ENCODE results near the gene RABL3. TPM values are rescaled to one million over a fixed set of nuclear protein-coding genes. Genes with fewer than 3 reads are reported as not detected.
A peak's percentile ranks its signal among the peaks of the same experiment; 100 is the strongest.

The RABL3 gene
- total and polyA plus RNA-seq, 2 of the 13 experiments (the other 11 are each of a cell fraction or from before 2014, with no cell fraction given), result 4.8 to 31.9 TPM

GRCh38 chr3:120693439-120694171, 48.7 kb downstream of the RABL3 start (continued):
- TF ChIP-seq ZFY (CRISPR knock-in tag; IDR thresholded peaks at IDR 0.05), result no peak
- peak; percentile 67 for TF ChIP-seq FOXA3 (CRISPR knock-in tag; IDR thresholded peaks at IDR 0.05)
- TF ChIP-seq ZNF501 (CRISPR knock-in tag; IDR thresholded peaks at IDR 0.05), result no peak
- TF ChIP-seq CREM (IDR thresholded peaks at IDR 0.05), result no peak
- no peak for TF ChIP-seq CREM (CRISPR knock-in tag; IDR thresholded peaks at IDR 0.05)
- TF ChIP-seq CBFB (CRISPR knock-in tag; IDR thresholded peaks at IDR 0.05), result no peak
- peak; percentile 66; the same call in 1 of the 2 replicates for TF ChIP-seq CEBPB (IDR thresholded peaks at IDR 0.05; ENCODE audit: borderline replicate concordance, low read depth, low read length)
- TF ChIP-seq ZGPAT (CRISPR knock-in tag; IDR thresholded peaks at IDR 0.05), result peak; percentile 34; the same call in 1 of the 2 replicates
- TF ChIP-seq ARID4A (CRISPR knock-in tag; IDR thresholded peaks at IDR 0.05; ENCODE audit: borderline replicate concordance), result no peak
- no peak for TF ChIP-seq ZMAT3 (CRISPR knock-in tag; conservative IDR thresholded peaks at IDR 0.05)
- peak; percentile 99 for TF ChIP-seq NFE2L2 (IDR thresholded peaks at IDR 0.05; ENCODE audit: low read length)
- peak; percentile 38; the same call in 1 of the 2 replicates for TF ChIP-seq SOX13 (IDR thresholded peaks at IDR 0.05)
- peak in 1 of 2 experiments; percentile 96; a peak in 2 of 4 replicates for TF ChIP-seq SOX13 (CRISPR knock-in tag; conservative IDR thresholded peaks at IDR 0.05 in 1 of 2, IDR thresholded peaks at IDR 0.05 in 1 of 2)
- TF ChIP-seq PRPF4 (IDR thresholded peaks at IDR 0.05; ENCODE audit: low read depth, low read length, poor library complexity, severe bottlenecking), result no peak
- no peak for TF ChIP-seq ZNF878 (CRISPR knock-in tag; IDR thresholded peaks at IDR 0.05)
- TF ChIP-seq BCLAF1 (IDR thresholded peaks at IDR 0.05), result no peak
- TF ChIP-seq SRF (IDR thresholded peaks at IDR 0.05; ENCODE audit: low read depth, low read length), result peak; percentile 67; the same call in 1 of the 2 replicates
- TF ChIP-seq ZFAT (CRISPR knock-in tag; conservative IDR thresholded peaks at IDR 0.05), result no peak
- TF ChIP-seq ZNF205 (CRISPR knock-in tag; IDR thresholded peaks at IDR 0.05), result no peak
- TF ChIP-seq MAFF (IDR thresholded peaks at IDR 0.05; ENCODE audit: low read depth, low read length), result peak; percentile 82

Data from HepG2 (cell line).